GM12872 (cell line): ENCODE measurements around the gene ZCCHC24.

Source experiments
- CTCF ChIP-seq: IDR thresholded peaks from 3 replicates; pipeline ENCODE4 v1.5.1; 2011; ENCODE audit warnings: low read depth, mild to moderate bottlenecking, low read length, moderate library complexity; ENCODE audit not compliant: insufficient read depth

ZCCHC24 gene

GRCh38 chr10:79488336-79488735 lies 42.9 kb upstream of the ZCCHC24 start:
- TF ChIP-seq CTCF = no peak

- TF ChIP-seq CTCF = peak; percentile 94
These were observed 42.1 kb upstream of the ZCCHC24 start for GRCh38 chr10:79487296-79488194.

DNA sequence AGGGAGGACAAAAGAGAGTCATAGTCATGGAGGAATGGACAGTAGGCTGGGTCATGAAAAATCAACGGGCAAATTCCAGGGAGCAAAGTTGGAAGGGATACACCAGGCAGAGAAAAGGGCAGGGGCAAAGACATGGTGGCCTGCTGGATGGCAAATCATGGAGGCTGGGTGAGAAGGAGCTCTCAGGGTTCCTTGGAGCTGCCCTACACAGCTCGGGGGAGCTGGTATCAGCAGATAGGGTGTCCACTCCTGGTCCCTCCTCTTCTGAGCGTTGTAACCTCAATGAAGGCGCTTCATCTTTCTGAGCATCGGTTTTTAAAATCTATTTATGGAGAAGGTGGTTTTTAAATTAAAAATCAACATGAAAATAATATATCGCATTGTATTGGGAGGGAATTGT lies 39.1 kb upstream of the ZCCHC24 start:
- no peak for TF ChIP-seq CTCF

GRCh38 chr10:79483948-79484347 lies 38.5 kb upstream of the ZCCHC24 start:
- no peak for TF ChIP-seq CTCF

- no peak for TF ChIP-seq CTCF
These were observed 37.9 kb upstream of the ZCCHC24 start for GRCh38 chr10:79483299-79483698.

- TF ChIP-seq CTCF = no peak
These were observed 37.3 kb upstream of the ZCCHC24 start for GRCh38 chr10:79482741-79483140.

DNA sequence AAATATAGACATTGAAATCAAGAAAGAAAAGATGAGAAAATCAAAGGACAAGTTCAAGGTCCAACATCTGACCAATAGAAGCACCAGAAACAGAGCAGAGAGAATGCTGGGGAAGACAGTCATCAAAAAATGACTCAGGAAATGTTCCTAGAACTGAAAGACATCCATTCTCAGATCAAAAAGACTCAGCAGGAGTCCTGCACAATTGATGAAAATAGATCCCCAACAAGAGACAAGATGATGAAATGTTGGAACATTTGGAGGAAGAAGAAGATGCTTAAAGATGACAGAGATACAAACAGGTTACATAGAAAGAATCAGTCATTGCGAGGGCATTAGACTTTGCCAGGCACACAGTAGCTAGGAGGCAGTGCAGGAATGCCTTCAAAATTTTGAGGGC lies 36.9 kb upstream of the ZCCHC24 start:
- no peak for TF ChIP-seq CTCF
